Activated CD4-positive, alpha-beta T cell treated with anti-CD3 and anti-CD28 coated beads, Interleukin-2, amount 50 U/mL, for 4 hours (primary cell): ENCODE data around the gene TESK1.

ENCODE experiments used
- DNase-seq, 2 experiments: peaks; one replicate each; pipeline ENCODE4 v3.0.0-alpha.2; 2020

Gene TESK1

DNA sequence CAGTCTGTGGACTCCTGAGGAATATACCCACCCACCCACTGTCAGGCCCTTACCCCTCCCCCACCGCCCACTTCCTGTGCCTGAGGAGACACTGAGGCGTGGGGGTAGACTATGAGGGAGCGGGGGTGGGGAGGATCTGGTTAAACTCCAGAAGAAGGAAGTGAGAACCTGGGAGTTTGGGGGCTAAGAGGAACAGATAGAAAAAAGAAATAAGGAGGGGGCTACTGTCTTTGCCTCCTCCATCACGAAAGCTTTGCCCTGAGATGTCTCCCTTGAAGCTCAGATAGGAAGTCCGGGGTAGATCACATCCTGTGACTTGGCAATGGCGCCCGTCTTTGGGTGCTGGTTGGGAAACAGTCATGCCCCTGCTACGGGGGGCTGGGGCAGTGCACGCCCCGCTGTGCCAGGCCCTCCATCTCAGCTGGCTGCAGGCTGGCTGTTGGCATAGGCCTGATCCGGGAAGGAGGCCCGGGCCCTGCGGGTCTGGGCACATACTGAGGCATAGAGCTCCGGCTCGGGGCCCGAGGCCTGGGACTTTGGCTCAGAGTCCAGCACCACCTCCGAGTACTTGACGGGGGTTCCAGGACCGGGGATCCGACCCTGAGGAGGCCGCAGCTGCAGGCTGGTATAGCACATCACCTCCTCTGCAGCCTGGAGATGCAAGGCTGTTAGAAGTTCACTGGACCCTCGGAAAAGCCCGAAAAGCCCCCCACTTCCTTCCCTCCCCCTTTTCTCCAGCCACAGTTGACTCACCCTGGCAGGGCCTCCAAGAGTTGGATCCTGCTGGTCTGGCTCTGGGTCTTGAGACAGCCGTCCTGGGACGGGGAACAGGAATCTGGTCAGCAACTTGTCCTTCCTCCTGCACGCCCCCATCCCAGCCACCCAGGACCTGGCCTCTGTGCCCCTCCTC lies 44.6 kb downstream of the TESK1 start:
- peak; percentile 41 for DNase-seq

DNA sequence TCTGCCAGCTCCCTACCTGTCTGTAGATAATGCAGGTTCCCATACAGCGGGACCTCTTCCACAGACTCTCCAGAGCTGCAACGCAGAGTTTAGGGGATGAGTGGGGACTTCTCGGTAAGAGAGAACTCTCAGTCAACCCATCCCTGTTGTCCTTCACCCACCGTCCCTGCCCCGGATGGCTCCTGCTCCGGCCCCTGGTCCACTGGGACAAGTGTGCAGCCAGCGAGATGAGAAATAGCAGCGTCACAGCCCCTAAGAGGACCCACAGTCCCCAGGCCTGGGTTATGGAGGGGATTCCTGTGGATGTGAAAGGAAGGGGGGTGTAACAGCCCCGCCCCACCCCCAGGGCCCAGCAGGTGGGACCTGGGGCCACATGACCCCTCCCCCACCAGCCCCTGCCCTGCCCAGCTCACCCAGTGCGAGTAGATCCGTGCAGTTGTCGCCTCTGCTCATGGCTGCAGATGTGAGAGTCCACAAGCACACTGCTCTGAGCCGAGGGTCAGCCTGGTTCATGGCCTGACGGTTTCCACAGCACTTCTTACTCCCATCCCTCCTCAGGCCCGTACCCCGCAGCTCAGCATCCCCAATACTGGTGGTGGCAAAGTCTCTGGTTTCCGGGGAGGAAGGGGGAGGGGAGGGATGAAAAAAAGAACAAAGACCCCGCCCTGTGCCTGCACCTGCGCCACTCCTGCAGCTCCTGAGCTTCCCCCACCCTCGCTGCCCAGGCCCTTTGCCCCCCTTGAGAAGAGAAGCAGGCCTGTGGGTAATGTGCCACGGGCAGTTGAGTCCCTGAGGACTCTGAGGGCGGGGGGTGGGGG lies 45.5 kb downstream of the TESK1 start, which contains the start of gene SIT1:
SIT1 (minus strand) TSS at position 591 of the 818 bp plus-strand sequence; CDS start at position 513, 78 bp downstream.
- no peak for DNase-seq

DNA sequence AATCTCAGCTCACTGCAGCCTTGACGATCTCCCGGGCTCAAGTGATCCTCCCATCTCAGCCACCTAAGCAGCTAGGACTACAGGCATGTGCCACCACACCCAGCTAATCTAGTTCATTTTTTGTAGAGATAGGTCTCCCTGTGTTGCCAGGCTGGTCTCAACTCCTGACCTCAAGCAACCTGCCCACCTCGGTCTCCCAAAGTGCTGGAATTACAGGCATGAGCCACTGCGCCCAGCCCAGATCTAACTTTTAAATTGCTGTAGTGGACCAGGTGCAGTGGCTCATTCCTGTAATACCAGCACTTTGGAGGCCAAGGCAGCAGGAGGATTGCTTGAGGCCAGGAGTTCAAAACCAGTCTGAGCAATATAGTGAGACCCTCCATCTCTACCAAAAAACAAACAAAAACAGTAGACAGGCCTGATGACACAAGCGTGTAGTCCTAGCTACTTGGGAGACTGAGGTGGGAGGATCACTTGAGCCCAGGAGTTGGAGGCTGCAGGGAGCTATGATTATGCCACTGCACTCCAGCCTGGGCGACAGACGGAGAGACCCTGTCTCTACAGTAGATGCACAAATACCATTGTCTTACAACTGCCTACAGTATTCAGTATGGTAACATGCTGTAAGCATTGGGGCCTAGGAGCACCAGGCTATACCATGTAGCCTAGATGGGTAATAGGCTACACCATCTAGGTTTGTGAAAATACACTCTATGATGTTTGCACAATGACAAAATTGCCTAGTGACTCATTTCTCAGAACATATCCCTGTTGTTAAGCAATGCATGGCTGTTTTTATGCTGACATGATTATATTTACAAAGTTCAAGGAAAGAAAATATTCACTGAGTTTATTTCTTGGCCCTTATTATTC lies 47.1 kb downstream of the TESK1 start:
- DNase-seq = no peak

DNA sequence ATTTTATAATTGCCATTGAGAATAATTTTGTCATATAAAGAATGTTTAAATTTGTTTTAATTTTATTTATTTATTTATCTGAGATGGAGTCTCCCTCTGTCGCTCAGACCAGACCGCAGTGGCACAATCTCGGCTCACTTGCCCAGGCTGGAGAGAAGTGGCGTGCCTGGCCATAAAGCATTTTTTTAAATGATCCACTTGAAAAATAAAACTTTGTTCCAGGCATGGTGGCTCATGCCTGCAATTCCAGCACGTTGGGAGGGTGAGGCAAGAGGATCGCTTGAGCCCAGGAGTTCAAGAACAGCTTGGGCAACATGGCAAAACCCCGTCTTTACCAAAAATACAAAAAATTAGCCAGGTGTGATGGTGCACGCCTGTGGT lies 47.8 kb downstream of the TESK1 start:
- DNase-seq = no peak

DNA sequence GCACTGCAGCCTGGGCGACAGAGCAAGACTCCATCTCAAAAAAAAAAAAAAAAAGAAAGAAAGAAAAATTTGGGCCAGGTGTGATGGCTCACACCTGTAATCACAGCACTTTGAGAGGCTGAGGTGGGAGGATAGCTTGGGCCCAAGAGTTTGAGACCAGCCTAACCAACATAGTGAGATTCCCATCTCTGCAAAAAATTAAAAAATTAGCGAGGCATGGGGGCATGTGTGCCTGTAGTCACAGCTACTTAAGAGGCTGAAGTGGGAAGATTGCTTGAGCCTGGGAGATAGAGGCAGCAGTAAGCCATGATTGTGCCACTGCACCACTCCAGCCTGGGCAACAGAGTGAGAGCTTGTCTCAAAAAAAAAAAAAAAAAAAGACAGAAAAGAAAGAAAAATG lies 48.5 kb downstream of the TESK1 start:
- no peak for DNase-seq

DNA sequence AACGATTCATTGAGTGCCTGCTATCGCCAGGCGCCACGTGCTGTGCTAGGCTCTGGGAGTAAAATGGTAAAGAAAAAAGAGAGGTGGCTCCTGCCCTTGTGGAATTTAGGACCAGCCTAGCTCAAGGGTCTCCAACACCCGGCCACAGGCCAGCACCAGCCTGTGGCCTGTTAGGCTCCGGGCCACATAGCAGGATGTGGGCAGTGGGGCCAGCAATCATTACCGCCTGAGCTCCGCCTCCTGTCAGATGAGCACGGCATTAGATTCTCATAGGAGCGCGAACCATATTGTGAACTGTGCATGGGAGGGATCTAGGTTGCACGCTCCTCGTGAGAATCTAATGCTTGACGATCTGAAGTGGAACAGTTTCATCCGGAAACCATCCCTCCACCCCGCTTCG lies 51.3 kb downstream of the TESK1 start:
- DNase-seq = no peak

DNA sequence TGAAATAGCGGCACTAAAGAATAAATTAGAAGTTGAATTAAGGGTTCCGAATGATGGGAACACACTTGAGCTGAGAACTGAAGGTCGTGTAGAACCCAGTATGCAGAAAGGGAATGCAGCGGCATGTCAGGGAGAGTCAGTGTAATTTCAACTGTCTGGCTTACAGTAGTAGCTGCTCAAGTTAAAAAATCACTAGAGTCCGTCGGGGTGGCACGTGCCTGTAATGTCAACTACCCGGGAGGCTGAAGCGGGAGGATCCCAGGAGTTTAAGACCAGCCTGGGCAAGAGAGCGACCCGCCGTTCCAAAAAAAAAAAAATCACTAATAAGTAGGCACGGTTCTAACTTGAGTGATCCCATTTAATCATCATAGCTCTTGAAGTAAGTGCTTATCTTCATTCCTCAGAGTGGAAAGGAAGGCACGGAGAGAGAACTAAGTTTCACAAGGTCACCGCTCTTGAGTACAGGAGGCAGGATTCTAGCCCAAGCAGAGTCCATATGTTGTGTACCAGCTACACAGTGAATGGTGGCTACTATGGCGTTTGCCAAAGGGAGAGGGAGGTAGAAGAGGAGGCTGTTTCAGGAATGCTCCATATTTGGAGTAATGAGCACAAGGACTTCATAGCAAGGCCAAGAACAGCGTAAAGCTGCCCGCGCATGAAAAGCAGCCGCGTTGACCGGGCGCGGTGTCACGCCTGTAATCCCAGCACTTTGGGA lies 51.9 kb downstream of the TESK1 start:
- no peak for DNase-seq

DNA sequence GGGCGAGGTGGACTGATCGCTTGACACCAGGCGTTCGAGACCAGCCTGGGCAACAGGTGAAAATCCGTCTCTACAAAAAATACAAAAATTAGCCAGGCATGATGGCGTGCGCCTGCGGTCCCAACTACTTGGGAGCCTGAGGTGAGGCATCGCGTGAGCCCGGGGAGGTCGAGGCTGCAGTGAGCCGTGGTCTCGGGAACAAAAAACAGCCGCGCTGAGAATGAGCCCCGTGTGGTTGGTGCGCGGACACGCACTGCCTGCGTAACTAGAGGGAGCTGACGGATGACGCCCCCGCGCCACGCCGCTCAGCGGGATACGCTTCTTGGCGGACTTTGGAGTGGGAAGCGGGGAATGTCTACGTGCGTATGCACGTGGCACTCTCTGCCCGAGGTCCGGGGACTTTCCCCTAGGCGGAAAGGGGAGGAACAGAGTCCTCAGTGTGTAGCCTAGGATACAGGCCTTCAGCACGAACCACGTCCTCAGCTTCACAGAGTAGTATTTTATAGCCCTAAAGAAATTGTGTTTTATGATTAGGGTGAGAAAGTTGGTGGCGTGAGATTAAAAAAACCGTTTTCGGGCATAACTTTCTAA lies 52.6 kb downstream of the TESK1 start, which contains the start of gene RMRP:
RMRP (minus strand) TSS at position 474 of the 591 bp plus-strand sequence.
- peak; percentile 89 to 92 for DNase-seq

DNA sequence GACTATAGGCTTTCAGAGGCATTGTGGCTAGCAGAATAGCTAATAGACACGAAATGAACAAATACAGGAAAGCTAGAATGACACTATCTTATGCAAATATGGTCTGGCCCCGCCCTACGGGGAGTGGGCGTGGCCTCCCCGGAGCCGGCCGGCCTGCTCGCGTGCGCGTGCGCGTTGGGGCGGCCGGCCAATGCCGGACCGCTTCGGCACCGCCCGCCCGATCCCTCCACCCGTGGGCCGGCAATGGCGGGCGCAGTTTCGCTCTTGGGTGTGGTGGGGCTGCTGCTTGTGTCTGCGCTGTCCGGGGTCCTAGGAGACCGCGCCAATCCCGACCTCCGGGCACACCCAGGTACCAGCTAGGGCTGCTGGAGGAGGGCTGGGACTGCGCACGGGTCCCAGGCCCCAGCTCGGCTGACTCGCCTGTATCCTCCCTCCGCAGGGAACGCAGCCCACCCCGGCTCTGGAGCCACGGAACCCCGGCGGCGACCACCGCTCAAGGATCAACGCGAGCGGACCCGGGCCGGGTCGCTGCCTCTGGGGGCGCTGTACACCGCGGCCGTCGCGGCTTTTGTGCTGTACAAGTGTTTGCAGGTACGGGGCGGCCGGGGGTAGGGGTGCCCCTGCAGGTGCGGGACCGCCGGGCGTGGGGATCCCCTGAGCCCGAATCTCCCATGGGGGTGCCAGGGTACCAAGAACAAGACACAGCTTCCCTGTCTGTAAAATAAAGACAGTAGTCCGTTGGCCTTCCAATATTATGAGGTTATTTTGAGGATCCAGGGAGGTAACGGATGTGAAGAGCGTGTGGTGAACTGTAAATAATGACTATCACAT lies 53.3 kb downstream of the TESK1 start, which contains the start of gene CCDC107:
CCDC107 (plus strand) TSS at position 156 of the 831 bp plus-strand sequence; CDS start at position 244, 88 bp downstream.
- peak; percentile 75 to 80 for DNase-seq

DNA sequence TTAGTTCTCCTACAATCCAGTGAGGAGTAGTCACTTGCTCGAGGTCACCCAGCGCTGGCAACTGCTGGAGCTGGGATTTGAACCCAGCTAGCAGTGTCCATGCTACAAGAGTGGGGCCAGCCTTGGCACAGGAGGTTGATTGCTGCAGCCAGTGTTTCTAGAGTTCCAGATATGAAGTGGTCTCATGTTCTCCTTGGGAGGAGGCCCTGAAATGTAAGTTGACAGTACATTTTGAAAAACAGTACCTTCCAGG lies 53.8 kb downstream of the TESK1 start:
- no peak for DNase-seq

DNA sequence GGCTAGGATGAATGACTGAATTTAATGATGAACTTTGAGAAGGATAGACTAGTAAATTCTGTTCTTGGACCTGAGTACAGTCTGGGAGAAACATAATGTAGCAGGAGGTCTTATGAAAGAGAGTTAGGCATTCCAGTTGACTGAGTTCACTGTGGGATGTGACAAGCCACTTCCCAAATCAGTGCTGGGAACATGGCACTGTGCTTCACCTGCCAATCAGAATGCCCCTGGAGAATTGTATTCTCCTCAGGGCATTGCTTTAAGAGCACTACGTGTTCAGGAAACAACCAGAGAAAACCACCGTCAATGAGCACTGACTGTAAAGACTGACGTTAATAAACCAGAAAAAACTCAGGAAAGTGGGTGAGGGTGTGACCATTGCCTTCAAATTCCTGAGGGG lies 54.3 kb downstream of the TESK1 start:
- DNase-seq = no peak
